ENCODE measurements around the gene TFB2M.

The TFB2M gene

DNA sequence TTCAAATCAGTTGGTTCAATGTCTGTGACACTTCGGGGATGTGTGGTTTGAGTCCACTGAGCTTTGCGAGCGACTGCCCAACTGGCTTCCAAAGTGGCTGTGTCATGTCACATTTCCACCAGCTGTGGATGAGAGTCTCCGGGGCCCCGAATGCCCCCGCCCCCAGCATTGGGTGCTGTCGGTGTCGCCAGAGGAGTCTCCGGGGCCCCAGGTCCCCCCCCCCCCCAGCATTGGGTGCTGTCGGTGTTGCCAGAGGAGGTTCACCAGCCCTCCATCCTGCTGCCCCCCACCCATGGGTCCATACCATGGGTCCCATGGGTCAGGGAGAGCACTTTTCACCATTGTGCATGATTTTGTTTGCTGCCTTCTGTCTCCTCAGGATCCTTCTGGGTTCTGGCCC, 49.9 kb downstream of the TFB2M start:
- Histone ChIP-seq H3K9me3 (ENCODE audit: insufficient read depth, low read length, severe bottlenecking) (peaks cover 53% of the 10 kb centered on the region), H3K9ac (ENCODE audit: low read depth, low read length) (no peak overlapping the region), H3K27me3 (ENCODE audit: insufficient read depth, low read length, poor library complexity) (no peaks in the 10 kb centered on the region), H3K27ac (ENCODE audit: low read length) (no peak overlapping the region), H3K4me1 (ENCODE audit: insufficient read depth, low read length) (no peaks in the 10 kb centered on the region), H2AFZ (ENCODE audit: low read depth, low read length) (no peak overlapping the region), H3K36me3 (ENCODE audit: insufficient read depth, low read length) (no peaks in the 10 kb centered on the region), H3K4me2 (ENCODE audit: insufficient read depth, low read length) (no peak overlapping the region), H4K20me1 (ENCODE audit: insufficient read depth, low read length) (no peaks in the 10 kb centered on the region), H3K79me2 (ENCODE audit: insufficient read depth, low read length) (no peaks in the 10 kb centered on the region), H3K4me3 (ENCODE audit: low read depth in 1 of 2, low read length in 2 of 2) (no peak overlapping the region)
- TF ChIP-seq EZH2 (IDR thresholded peaks at IDR 0.05; ENCODE audit: borderline replicate concordance, low read depth, low read length, severe bottlenecking) = no peak
- TF ChIP-seq, protein P1, sequence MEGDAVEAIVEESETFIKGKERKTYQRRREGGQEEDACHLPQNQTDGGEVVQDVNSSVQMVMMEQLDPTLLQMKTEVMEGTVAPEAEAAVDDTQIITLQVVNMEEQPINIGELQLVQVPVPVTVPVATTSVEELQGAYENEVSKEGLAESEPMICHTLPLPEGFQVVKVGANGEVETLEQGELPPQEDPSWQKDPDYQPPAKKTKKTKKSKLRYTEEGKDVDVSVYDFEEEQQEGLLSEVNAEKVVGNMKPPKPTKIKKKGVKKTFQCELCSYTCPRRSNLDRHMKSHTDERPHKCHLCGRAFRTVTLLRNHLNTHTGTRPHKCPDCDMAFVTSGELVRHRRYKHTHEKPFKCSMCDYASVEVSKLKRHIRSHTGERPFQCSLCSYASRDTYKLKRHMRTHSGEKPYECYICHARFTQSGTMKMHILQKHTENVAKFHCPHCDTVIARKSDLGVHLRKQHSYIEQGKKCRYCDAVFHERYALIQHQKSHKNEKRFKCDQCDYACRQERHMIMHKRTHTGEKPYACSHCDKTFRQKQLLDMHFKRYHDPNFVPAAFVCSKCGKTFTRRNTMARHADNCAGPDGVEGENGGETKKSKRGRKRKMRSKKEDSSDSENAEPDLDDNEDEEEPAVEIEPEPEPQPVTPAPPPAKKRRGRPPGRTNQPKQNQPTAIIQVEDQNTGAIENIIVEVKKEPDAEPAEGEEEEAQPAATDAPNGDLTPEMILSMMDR (IDR thresholded peaks at IDR 0.05; ENCODE audit: borderline replicate concordance, extremely low read depth, low read length, poor library complexity, severe bottlenecking) = no peak
- no peak for DNase-seq
- no peak for ATAC-seq (ENCODE audit: insufficient read depth, low read depth)

DNA sequence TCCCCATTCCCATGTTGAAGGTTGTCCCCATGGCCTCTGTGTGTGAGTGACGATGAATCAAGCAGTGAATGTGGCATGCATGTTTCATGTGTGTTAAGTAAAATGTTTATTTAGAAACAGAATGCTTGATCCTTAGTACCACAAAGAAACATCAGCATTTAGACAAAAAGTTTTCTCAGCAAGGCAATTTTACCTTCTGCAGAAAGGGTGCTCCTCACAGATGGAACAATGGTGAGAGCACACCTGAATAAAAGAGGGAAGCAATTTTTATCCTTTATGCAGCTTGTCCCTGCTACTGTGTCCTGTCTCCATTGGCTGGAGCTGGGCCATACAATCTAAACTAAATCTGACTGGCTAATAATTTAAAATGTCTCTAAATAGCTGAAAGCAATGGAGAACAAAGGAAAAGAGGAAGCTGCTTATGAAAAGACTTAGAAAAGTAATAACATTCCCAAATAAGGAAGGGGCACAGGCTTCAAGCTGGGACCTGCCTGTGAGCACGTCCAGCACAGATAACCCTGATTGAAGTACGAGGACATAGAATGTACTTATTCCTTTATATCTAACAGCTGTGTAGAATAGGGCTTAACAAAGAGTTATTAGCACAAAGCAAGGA, 50.6 kb downstream of the TFB2M start:
- TF ChIP-seq, protein P1 (IDR thresholded peaks at IDR 0.05; ENCODE audit: borderline replicate concordance, extremely low read depth, low read length, poor library complexity, severe bottlenecking) = no peak
- no peak for TF ChIP-seq EZH2 (IDR thresholded peaks at IDR 0.05; ENCODE audit: borderline replicate concordance, low read depth, low read length, severe bottlenecking)
- no peak overlapping the region for H3K9ac ChIP-seq (ENCODE audit: low read depth, low read length)
- no peak overlapping the region for H3K4me3 ChIP-seq (ENCODE audit: low read depth in 1 of 2, low read length in 2 of 2)
- H3K9me3 ChIP-seq (ENCODE audit: insufficient read depth, low read length, severe bottlenecking) = peaks cover 53% of the 10 kb centered on the region
- DNase-seq (no peak), ATAC-seq (ENCODE audit: insufficient read depth, low read depth) (no peak)
- H3K27me3 ChIP-seq (ENCODE audit: insufficient read depth, low read length, poor library complexity) = no peaks in the 10 kb centered on the region
- no peaks in the 10 kb centered on the region for H4K20me1 ChIP-seq (ENCODE audit: insufficient read depth, low read length)
- H3K79me2 ChIP-seq (ENCODE audit: insufficient read depth, low read length) = no peaks in the 10 kb centered on the region
- no peaks in the 10 kb centered on the region for H3K4me1 ChIP-seq (ENCODE audit: insufficient read depth, low read length)
- H3K4me2 ChIP-seq (ENCODE audit: insufficient read depth, low read length) = no peak overlapping the region
- no peak overlapping the region for H3K27ac ChIP-seq (ENCODE audit: low read length)
- H2AFZ ChIP-seq (ENCODE audit: low read depth, low read length) = no peak overlapping the region
- H3K36me3 ChIP-seq (ENCODE audit: insufficient read depth, low read length) = no peaks in the 10 kb centered on the region

DNA sequence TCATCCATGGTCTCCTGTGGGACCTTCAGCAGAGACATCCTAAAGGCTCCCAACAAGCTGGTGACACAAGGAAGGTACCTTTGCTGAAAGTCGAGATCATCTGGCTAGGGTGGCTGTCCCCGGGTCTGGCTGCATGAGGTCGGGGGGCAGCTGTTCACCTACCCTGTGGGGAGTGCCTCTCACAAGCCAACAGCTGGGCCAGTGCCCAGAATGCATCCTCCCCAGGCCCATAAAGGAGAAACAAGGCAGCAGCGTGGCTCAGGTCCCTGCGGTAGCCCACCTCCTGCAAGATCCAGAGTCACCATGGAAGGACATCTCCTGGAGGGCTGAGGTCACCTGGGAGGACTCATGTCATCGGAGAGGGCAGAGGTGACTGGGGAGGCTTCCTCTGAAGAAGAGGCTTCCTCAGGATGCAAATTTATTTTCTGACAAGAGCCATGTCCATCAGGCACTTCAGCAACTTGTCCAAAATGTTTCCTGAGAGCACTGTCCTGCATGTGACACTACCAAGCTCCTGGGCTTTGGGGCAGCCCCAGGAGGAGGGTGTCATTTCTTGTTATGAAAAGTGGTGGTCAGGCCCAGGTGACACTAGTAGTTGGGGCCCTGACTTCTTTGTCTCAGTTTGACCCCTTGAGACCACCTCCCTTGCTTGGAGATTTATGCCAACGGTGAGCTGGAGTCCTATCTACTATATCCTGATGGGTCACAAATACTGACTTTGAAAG, 52.3 kb downstream of the TFB2M start:
- Histone ChIP-seq H3K4me2 (ENCODE audit: insufficient read depth, low read length) (no peak overlapping the region), H3K9me3 (ENCODE audit: insufficient read depth, low read length, severe bottlenecking) (peaks cover 48% of the 10 kb centered on the region)
- ATAC-seq (ENCODE audit: insufficient read depth, low read depth) = no peak

More for the DNA sequence above, 52.3 kb downstream of the TFB2M start:
- Histone ChIP-seq H4K20me1 (ENCODE audit: insufficient read depth, low read length) (no peaks in the 10 kb centered on the region), H3K4me1 (ENCODE audit: insufficient read depth, low read length) (no peaks in the 10 kb centered on the region), H2AFZ (ENCODE audit: low read depth, low read length) (no peak overlapping the region; the same call in 1 of the 2 replicates), H3K9ac (ENCODE audit: low read depth, low read length) (no peak overlapping the region), H3K27me3 (ENCODE audit: insufficient read depth, low read length, poor library complexity) (no peaks in the 10 kb centered on the region), H3K79me2 (ENCODE audit: insufficient read depth, low read length) (no peaks in the 10 kb centered on the region), H3K27ac (ENCODE audit: low read length) (no peak overlapping the region), H3K36me3 (ENCODE audit: insufficient read depth, low read length) (no peaks in the 10 kb centered on the region), H3K4me3 (ENCODE audit: low read depth in 1 of 2, low read length in 2 of 2) (no peak overlapping the region)
- TF ChIP-seq, protein P1 (IDR thresholded peaks at IDR 0.05; ENCODE audit: borderline replicate concordance, extremely low read depth, low read length, poor library complexity, severe bottlenecking) = no peak
- TF ChIP-seq EZH2 (IDR thresholded peaks at IDR 0.05; ENCODE audit: borderline replicate concordance, low read depth, low read length, severe bottlenecking) = no peak
- DNase-seq = no peak

Data from DND-41 (cell line).